LNCaP clone FGC (cell line): Measurements from ENCODE around the gene SV2C.

Source experiments
- DNase-seq: peaks from one replicate; pipeline ENCODE4 v3.0.0-alpha.2; 2011; ENCODE audit warnings: low read depth
- H3K4me3 ChIP-seq: 2 replicates; pipeline ENCODE4 v1.5.1; 2011; ENCODE audit warnings: mild to moderate bottlenecking, low read depth, low read length, control low read depth
- CTCF ChIP-seq: IDR thresholded peaks from 2 replicates; pipeline ENCODE4 v1.5.1; 2012; ENCODE audit warnings: mild to moderate bottlenecking; ENCODE audit not compliant: control insufficient read depth, insufficient read depth; ENCODE audit errors: extremely low read depth

SV2C gene

GRCh38 chr5:76125888-76126287 is 42.7 kb downstream of the SV2C start:
- H3K4me3 ChIP-seq = no peak overlapping the region
- DNase-seq = no peak
- no peak for TF ChIP-seq CTCF

- no peak for TF ChIP-seq CTCF
- no peak overlapping the region for H3K4me3 ChIP-seq
- DNase-seq = no peak
Observed at GRCh38 chr5:76134003-76134402, 50.8 kb downstream of the SV2C start.

GRCh38 chr5:76134646-76135045 is 51.5 kb downstream of the SV2C start:
- TF ChIP-seq CTCF = no peak
- no peak overlapping the region for H3K4me3 ChIP-seq
- DNase-seq = peak; percentile 83

- no peak overlapping the region for H3K4me3 ChIP-seq
- no peak for TF ChIP-seq CTCF
- no peak for DNase-seq
Observed at GRCh38 chr5:76137887-76138542, 54.8 kb downstream of the SV2C start.

GRCh38 chr5:76143884-76144283 is 60.7 kb downstream of the SV2C start:
- H3K4me3 ChIP-seq = no peak overlapping the region
- no peak for DNase-seq
- TF ChIP-seq CTCF = no peak

GRCh38 chr5:76144513-76145274 is 61.5 kb downstream of the SV2C start:
- no peak overlapping the region for H3K4me3 ChIP-seq
- TF ChIP-seq CTCF = no peak
- DNase-seq = no peak
